NCI-H1930 (cell line): Measurements from ENCODE around the gene ARHGAP42.
"Not testable (repeated sequence)": the region's sequence is repeated elsewhere in the genome, so short reads cannot be mapped to it uniquely, and the experiment has no call there.

Experiments used
- DNase-seq, 2 experiments: peaks; one replicate each; lab custom pipeline; 2025; lab: John Stamatoyannopoulos, UW

ARHGAP42 gene

GRCh38 chr11:100965346-100965745 is 278.3 kb downstream of the ARHGAP42 start:
- DNase-seq, result no peak

- no peak for DNase-seq
Measured at GRCh38 chr11:100966366-100966765, 279.3 kb downstream of the ARHGAP42 start.

GRCh38 chr11:100969008-100969407 is 281.9 kb downstream of the ARHGAP42 start:
- no peak for DNase-seq

- DNase-seq, result no peak
Measured at GRCh38 chr11:100970283-100971164, 283.4 kb downstream of the ARHGAP42 start.

- no peak for DNase-seq
Measured at GRCh38 chr11:100972046-100972445, 285.0 kb downstream of the ARHGAP42 start.

- DNase-seq, result no peak
Measured at GRCh38 chr11:100978442-100978841, 291.4 kb downstream of the ARHGAP42 start.

GRCh38 chr11:100978939-100979338 is 291.9 kb downstream of the ARHGAP42 start:
- no peak for DNase-seq

GRCh38 chr11:100980156-100980555 is 293.1 kb downstream of the ARHGAP42 start:
- peak in 1 of 2 experiments; percentile 1 for DNase-seq

- no peak for DNase-seq
Measured at GRCh38 chr11:100981196-100981824, 294.2 kb downstream of the ARHGAP42 start.

- no peak for DNase-seq
Measured at GRCh38 chr11:100984668-100985067, 297.6 kb downstream of the ARHGAP42 start.

- no peak for DNase-seq
Measured at GRCh38 chr11:100990931-100991330, 303.8 kb downstream of the ARHGAP42 start.

- DNase-seq, result no peak
Measured at GRCh38 chr11:100991541-100991940, 304.5 kb downstream of the ARHGAP42 start.

GRCh38 chr11:100994966-100995365 is 307.9 kb downstream of the ARHGAP42 start:
- DNase-seq, result no peak

GRCh38 chr11:100999756-101000155 is 312.7 kb downstream of the ARHGAP42 start:
- no peak for DNase-seq

GRCh38 chr11:101003468-101003867 is 316.4 kb downstream of the ARHGAP42 start:
- DNase-seq, result no peak

- DNase-seq, result no peak
Measured at GRCh38 chr11:101008961-101009689, 322.0 kb downstream of the ARHGAP42 start.

GRCh38 chr11:101009690-101010055 is 322.6 kb downstream of the ARHGAP42 start:
- no peak for DNase-seq

- DNase-seq, result no peak
Measured at GRCh38 chr11:101010899-101011298, 323.8 kb downstream of the ARHGAP42 start.

- DNase-seq, result no peak
Measured at GRCh38 chr11:101011881-101012280, 324.8 kb downstream of the ARHGAP42 start.

- not testable (repeated sequence) for DNase-seq
Measured at GRCh38 chr11:101013702-101014101, 326.6 kb downstream of the ARHGAP42 start.

GRCh38 chr11:101014600-101015285 is 327.7 kb downstream of the ARHGAP42 start:
- DNase-seq, result no peak

- DNase-seq, result no peak
Measured at GRCh38 chr11:101019870-101020269, 332.8 kb downstream of the ARHGAP42 start.
